Activated CD4-positive, alpha-beta T cell treated with anti-CD3 and anti-CD28 coated beads for 36 hours (primary cell): ENCODE results near the gene KLHL17. TPM values are rescaled to one million over a fixed set of nuclear protein-coding genes. Genes with fewer than 3 reads are reported as not detected.

Experiments
- ATAC-seq: fragments of 200-7000 bp; cut with Tn5 transposase; one replicate; pipeline ENCODE4 v1.10.0; 2021; ENCODE audit warnings: mild to moderate bottlenecking, moderate library complexity
- CTCF ChIA-PET: fragments of 350-600 bp; sonication (Branson Sonifier 250); formaldehyde crosslinking; loops from one replicate; lab custom pipeline; 2021; ENCODE audit warnings: antibody characterized with exemption; lab: Charles Lee
- POLR2A ChIA-PET: fragments of 350-600 bp; sonication (Branson Sonifier 250); formaldehyde crosslinking; loops from one replicate; lab custom pipeline; 2021; ENCODE audit warnings: antibody characterized with exemption, inconsistent platforms; lab: Charles Lee
- DNase-seq: peaks from one replicate; pipeline ENCODE4 v3.0.0-alpha.2; 2020
- H3K27ac Mint-ChIP-seq: one replicate; pipeline ENCODE4 v1.8.0; 2021; ENCODE audit warnings: mixed read lengths
- H3K27me3 Mint-ChIP-seq: one replicate; pipeline ENCODE4 v1.8.0; 2021; ENCODE audit warnings: mixed read lengths
- H3K36me3 Mint-ChIP-seq: one replicate; pipeline ENCODE4 v1.8.0; 2021; ENCODE audit warnings: low read depth, mixed read lengths
- H3K4me1 Mint-ChIP-seq: one replicate; pipeline ENCODE4 v1.8.0; 2021; ENCODE audit warnings: mixed read lengths
- H3K4me3 Mint-ChIP-seq: one replicate; pipeline ENCODE4 v1.8.0; 2021; ENCODE audit warnings: mild to moderate bottlenecking, moderate library complexity, mixed read lengths
- H3K9me3 Mint-ChIP-seq: one replicate; pipeline ENCODE4 v1.8.0; 2021; ENCODE audit warnings: low read depth, mixed read lengths
- intact Hi-C, 2 experiments: fragments of 100-400 bp; cut with DNase I in 1 of 2; cut with micrococcal nuclease in 1 of 2; formaldehyde crosslinking; loops; one replicate each; pipeline versions ENCODE4 v1.14.2 to v1.15.1; 2022 to 2024; cut with DNase I, micrococcal nuclease
- total RNA-seq, 2 experiments: library from RNA; stranded (reverse); gene quantifications; one replicate each; pipeline ENCODE4 v1.2.3, GENCODE V29; 2021

The KLHL17 gene
- total RNA-seq, 2 experiments from 2014 or later, result 16.8 to 21.7 TPM

DNA sequence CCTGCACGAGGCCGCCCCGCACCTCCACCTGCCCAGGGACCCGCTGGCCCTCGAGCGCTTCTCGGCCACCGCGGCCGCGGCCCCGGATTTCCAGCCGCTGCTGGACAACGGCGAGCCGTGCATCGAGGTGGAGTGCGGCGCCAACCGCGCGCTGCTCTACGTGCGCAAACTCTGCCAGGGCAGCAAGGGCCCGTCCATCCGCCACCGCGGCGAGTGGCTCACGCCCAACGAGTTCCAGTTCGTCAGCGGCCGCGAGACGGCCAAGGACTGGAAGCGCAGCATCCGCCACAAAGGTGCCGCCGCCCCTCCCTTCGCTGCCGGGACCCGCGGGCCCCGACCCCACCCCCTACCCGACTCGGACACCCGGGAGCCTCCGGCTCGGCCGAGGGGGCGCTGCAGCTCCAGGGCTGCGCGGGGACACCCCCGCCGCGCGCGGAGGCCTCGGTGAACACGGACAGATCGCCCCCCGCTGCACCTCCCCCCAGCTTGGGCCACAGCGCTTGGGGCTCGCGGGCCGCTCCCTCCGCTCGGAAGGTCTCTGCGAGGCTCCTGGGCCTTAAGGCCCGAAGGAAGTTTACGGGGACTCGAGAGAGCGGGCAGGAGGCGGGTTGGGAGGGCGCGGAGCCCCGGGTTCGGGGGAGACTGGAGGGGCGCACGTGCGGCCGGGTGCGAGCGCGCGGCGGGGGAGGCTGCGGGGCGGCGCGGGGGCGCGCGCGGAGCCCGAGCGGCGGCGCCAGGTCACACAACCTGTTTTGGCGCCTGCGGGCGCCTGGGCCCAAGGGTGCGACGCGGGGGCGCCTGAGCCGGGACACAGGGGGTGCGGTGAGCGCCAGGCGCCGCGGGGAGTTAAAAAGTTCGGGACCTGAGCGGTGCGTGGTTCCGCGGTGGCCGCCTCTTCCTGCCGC, 35.5 kb upstream of the KLHL17 start:
- intact Hi-C loops, result loop anchor here in 1 of 2 experiments (5.0 kb wide), 1 partner anchor 53 kb away; no protein-coding TSS in a partner anchor
- Mint-ChIP-seq H3K4me1 (peaks cover 12% of the 10 kb centered on the region), H3K36me3 (peaks cover 2% of the 10 kb centered on the region), H3K4me3 (no peak overlapping the region), H3K27me3 (peaks cover 50% of the 10 kb centered on the region), H3K9me3 (no peaks in the 10 kb centered on the region), H3K27ac (no peak overlapping the region)
- ATAC-seq, result no peak
- ChIA-PET POLR2A (no interaction called here), CTCF (no interaction called here)
- no peak for DNase-seq

- peaks cover 8% of the 10 kb centered on the region for H3K4me1 Mint-ChIP-seq
- POLR2A ChIA-PET, result no interaction called here
- intact Hi-C loops, result no loop called here
- DNase-seq (no peak), ATAC-seq (no peak)
- no peak overlapping the region for H3K27ac Mint-ChIP-seq
- peaks cover 2% of the 10 kb centered on the region for H3K36me3 Mint-ChIP-seq
- CTCF ChIA-PET, result interaction anchor here (1.0 kb wide), 1 partner anchor 56 kb away, joined by 5 read pairs; no protein-coding TSS in a partner anchor
- H3K9me3 Mint-ChIP-seq, result no peaks in the 10 kb centered on the region
- peaks cover 41% of the 10 kb centered on the region for H3K27me3 Mint-ChIP-seq
- H3K4me3 Mint-ChIP-seq, result no peak overlapping the region
Measured at GRCh38 chr1:925561-926421, 34.6 kb upstream of the KLHL17 start.

- CTCF ChIA-PET, result interaction anchor here (0.6 to 0.7 kb wide), 2 partner anchors 53 to 431 kb away, joined by 3 to 4 read pairs; no protein-coding TSS in a partner anchor
- H3K4me1 Mint-ChIP-seq, result peaks cover 4% of the 10 kb centered on the region
- ATAC-seq, result no peak
- no peaks in the 10 kb centered on the region for H3K9me3 Mint-ChIP-seq
- peaks cover 2% of the 10 kb centered on the region for H3K36me3 Mint-ChIP-seq
- POLR2A ChIA-PET, result no interaction called here
- intact Hi-C loops, result no loop called here
- peaks cover 37% of the 10 kb centered on the region for H3K27me3 Mint-ChIP-seq
- no peak overlapping the region for H3K4me3 Mint-ChIP-seq
- H3K27ac Mint-ChIP-seq, result no peak overlapping the region
- no peak for DNase-seq
Measured at GRCh38 chr1:927234-927633, 33.1 kb upstream of the KLHL17 start.

GRCh38 chr1:927748-928147, 32.6 kb upstream of the KLHL17 start:
- Mint-ChIP-seq H3K4me3 (no peak overlapping the region), H3K27me3 (peaks cover 33% of the 10 kb centered on the region), H3K9me3 (no peaks in the 10 kb centered on the region), H3K27ac (no peak overlapping the region), H3K4me1 (peaks cover 4% of the 10 kb centered on the region), H3K36me3 (peaks cover 2% of the 10 kb centered on the region)
- ChIA-PET CTCF (interaction anchor here (0.6 kb wide), 1 partner anchor 74 kb away, joined by 3 read pairs; no protein-coding TSS in a partner anchor), POLR2A (no interaction called here)
- intact Hi-C loops, result no loop called here
- no peak for ATAC-seq
- DNase-seq, result no peak

- peaks cover 27% of the 10 kb centered on the region for H3K27me3 Mint-ChIP-seq
- H3K27ac Mint-ChIP-seq, result no peak overlapping the region
- intact Hi-C loops, result no loop called here
Measured at GRCh38 chr1:928825-929661, 31.3 kb upstream of the KLHL17 start.

GRCh38 chr1:929712-930632, 30.4 kb upstream of the KLHL17 start:
- Mint-ChIP-seq H3K4me1 (peaks cover 2% of the 10 kb centered on the region), H3K4me3 (no peak overlapping the region), H3K27ac (no peak overlapping the region), H3K27me3 (peaks cover 29% of the 10 kb centered on the region), H3K36me3 (no peaks in the 10 kb centered on the region), H3K9me3 (no peaks in the 10 kb centered on the region)
- ChIA-PET CTCF (no interaction called here), POLR2A (no interaction called here)
- no peak for DNase-seq
- intact Hi-C loops, result no loop called here
- ATAC-seq, result no peak

More at GRCh38 chr1:928825-929661, 31.3 kb upstream of the KLHL17 start:
- ChIA-PET POLR2A (no interaction called here), CTCF (interaction anchor here (0.7 kb wide), 1 partner anchor 23 kb away, joined by 3 read pairs; no protein-coding TSS in a partner anchor)
- DNase-seq (no peak), ATAC-seq (no peak)
- Mint-ChIP-seq H3K36me3 (no peaks in the 10 kb centered on the region), H3K4me3 (no peak overlapping the region), H3K9me3 (no peaks in the 10 kb centered on the region), H3K4me1 (no peaks in the 10 kb centered on the region)

DNA sequence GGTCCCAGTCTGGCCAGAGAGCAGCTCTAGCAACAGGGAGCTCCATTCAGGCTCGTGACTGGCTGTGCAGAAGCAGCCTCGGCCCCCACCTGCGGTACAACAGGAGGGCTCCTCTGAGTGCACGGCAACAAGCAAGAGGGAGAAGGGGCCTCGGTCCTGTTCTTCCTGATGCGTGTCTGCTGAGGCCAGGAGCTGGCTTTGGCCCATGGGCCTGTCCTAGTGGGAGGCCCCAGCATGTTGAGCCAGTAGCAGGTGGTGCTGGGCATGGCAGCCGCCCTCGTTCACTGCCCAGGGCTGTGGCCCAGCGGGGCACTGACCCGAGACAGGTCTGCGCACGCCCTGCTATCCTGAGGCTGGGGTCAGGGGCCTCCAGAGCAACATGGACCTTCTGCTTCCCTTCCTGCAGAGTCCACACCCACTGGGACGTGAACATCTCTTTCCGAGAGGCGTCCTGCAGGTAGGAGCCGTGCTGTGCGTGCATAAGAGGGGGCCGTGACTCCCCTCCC, 29.7 kb upstream of the KLHL17 start:
- no peak for ATAC-seq
- intact Hi-C loops, result no loop called here
- Mint-ChIP-seq H3K27ac (no peak overlapping the region), H3K36me3 (no peaks in the 10 kb centered on the region), H3K27me3 (peaks cover 33% of the 10 kb centered on the region), H3K4me1 (peaks cover 9% of the 10 kb centered on the region), H3K4me3 (no peak overlapping the region), H3K9me3 (no peaks in the 10 kb centered on the region)
- DNase-seq, result no peak
- POLR2A ChIA-PET, result no interaction called here
- CTCF ChIA-PET, result interaction anchor here (0.7 kb wide), 1 partner anchor 26 kb away, joined by 3 read pairs; no protein-coding TSS in a partner anchor

- Mint-ChIP-seq H3K27ac (no peak overlapping the region), H3K27me3 (peaks cover 26% of the 10 kb centered on the region)
- intact Hi-C loops, result no loop called here
Measured at GRCh38 chr1:931380-932172, 28.8 kb upstream of the KLHL17 start.

DNA sequence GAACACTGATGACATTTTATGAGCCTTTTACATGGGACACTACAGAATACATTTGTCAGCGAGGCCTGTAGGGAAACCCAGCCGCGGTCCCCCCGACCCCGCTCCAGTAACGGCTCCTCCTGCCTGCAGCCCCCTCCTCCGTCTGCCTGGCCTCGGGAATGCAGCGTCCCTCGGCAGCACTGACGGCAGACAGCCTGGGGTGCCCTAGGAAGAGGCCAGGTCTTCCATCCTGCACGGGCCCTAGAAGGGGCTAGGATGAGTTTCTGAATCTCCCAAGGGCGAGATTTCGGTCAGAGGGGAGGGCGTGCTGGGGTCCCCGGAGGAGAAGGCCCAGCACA, 28.2 kb upstream of the KLHL17 start:
- ATAC-seq (no peak), DNase-seq (no peak)
- H3K27ac Mint-ChIP-seq, result no peak overlapping the region
- no peaks in the 10 kb centered on the region for H3K36me3 Mint-ChIP-seq
- H3K9me3 Mint-ChIP-seq, result no peaks in the 10 kb centered on the region
- peaks cover 23% of the 10 kb centered on the region for H3K27me3 Mint-ChIP-seq
- intact Hi-C loops, result no loop called here
- POLR2A ChIA-PET, result no interaction called here
- peaks cover 9% of the 10 kb centered on the region for H3K4me1 Mint-ChIP-seq
- CTCF ChIA-PET, result no interaction called here
- H3K4me3 Mint-ChIP-seq, result no peak overlapping the region

More at GRCh38 chr1:931380-932172, 28.8 kb upstream of the KLHL17 start:
- ChIA-PET POLR2A (no interaction called here), CTCF (interaction anchor here (0.7 kb wide), 1 partner anchor 27 kb away, joined by 3 read pairs; no protein-coding TSS in a partner anchor)
- Mint-ChIP-seq H3K4me3 (no peak overlapping the region), H3K9me3 (no peaks in the 10 kb centered on the region), H3K36me3 (no peaks in the 10 kb centered on the region), H3K4me1 (peaks cover 9% of the 10 kb centered on the region)
- ATAC-seq, result no peak
- DNase-seq, result no peak
